GM12872 (cell line): ENCODE data around the gene COX4I2.

Source experiments
- TF ChIP-seq, protein P1 (sequence below): IDR thresholded peaks from 3 replicates; pipeline ENCODE4 v1.5.1; 2011; ENCODE audit warnings: low read depth, mild to moderate bottlenecking, low read length, moderate library complexity; ENCODE audit not compliant: insufficient read depth

Gene COX4I2

DNA sequence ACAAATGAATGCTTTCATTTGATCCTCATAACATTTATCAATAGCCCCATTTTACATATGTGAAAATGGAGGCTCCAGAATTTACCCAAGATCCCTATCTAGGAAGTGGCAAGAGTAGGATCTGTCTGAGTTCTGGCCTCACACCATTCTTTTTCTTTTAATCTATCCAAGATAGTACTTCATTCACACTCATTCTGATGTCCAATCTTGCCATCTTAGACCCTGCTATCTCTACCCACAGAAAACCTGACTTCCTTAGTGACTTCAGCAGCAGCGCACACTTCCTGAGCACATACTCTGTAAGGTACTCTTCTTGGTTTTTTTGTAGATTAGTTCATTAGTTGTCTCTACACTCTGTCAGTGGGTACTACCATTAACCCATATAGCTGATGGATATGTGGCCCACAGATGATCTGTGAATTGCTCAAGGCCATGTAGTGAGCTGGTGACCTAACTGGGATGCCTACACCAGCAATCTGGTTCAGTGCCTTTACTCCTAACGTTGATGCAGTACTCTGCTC is 36.3 kb downstream of the COX4I2 start:
- TF ChIP-seq, protein P1, sequence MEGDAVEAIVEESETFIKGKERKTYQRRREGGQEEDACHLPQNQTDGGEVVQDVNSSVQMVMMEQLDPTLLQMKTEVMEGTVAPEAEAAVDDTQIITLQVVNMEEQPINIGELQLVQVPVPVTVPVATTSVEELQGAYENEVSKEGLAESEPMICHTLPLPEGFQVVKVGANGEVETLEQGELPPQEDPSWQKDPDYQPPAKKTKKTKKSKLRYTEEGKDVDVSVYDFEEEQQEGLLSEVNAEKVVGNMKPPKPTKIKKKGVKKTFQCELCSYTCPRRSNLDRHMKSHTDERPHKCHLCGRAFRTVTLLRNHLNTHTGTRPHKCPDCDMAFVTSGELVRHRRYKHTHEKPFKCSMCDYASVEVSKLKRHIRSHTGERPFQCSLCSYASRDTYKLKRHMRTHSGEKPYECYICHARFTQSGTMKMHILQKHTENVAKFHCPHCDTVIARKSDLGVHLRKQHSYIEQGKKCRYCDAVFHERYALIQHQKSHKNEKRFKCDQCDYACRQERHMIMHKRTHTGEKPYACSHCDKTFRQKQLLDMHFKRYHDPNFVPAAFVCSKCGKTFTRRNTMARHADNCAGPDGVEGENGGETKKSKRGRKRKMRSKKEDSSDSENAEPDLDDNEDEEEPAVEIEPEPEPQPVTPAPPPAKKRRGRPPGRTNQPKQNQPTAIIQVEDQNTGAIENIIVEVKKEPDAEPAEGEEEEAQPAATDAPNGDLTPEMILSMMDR, result no peak

DNA sequence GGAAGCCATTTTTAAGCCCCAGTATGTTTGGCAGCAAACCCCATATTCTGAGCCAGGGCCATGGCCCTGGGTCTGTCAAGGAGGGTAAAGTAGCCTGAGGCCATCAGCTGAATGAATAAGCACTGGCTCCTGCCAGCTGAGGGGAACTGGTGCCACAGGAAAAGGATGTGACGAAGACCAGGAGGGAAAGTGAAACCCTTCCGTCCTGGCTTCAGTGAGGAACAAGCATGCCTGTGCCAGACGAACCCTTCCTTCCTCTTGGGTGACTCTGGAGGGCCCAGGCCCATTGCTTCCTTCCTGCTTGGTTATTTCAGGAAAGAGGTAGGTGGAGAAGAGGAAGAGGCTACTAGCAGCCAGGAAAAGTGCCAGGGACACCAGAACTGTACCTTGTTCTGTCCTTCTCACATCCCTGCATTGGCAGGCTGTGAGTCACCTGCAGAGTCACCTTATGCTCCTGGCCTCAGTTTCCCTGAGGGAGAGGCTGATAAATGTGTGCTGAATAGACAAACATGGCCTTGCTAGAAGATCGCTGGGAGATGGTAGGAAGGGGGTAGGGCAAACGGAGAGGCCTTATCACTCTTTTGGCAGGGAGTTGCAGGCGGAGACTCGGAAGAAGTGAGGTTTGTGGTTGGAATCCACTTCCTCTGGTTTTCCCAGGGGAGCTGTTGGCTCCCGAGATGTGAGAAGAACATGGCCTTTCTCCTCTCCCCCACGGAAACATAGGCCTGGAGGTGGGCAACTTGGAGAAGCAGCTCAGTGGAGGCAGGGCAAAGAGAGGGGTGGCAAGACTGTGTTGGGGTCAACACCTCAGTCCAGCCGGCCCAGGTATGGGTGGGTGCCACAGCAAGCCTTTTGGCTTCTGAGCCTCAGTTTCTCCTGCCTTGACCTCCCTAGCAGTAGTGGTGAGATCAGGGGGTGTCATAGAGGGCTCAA is 37.4 kb downstream of the COX4I2 start:
- TF ChIP-seq, protein P1, result no peak

DNA sequence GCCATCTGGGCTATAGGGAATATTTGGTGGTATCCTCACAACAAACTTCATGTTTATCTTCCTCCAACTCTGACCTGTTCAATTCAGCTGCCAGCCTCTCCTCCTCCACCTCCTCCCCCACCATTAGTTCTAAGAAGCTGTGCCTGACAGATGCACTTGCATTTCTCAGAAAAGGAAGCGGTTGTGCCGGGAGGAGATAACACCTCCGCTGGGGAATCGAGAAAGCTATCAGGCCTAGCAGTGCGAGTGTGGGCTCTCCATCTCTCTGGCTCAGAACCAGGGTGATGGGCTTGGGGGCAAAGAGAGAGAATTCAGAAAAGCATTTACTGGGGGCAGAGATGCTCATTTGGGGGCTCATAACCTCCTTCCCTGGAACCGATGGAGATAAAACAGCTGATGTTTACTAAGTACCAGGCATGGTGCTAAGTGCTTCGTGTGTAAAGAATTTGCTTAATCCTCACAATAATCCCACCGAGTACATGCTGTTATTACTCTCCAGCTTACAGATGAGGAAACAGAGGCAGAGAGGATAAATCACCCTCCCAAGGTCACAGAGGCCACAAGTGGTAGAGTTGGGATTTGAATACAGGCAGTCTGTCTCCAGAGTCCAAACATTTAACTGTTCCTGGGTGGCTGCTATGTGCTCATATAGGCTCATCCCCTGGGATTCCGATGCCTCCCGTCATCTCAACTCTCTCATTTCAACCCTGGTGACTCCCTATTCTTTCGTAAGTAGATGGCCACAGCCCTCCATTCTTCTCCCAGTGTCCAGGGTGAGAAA is 38.3 kb downstream of the COX4I2 start:
- TF ChIP-seq, protein P1, result no peak

DNA sequence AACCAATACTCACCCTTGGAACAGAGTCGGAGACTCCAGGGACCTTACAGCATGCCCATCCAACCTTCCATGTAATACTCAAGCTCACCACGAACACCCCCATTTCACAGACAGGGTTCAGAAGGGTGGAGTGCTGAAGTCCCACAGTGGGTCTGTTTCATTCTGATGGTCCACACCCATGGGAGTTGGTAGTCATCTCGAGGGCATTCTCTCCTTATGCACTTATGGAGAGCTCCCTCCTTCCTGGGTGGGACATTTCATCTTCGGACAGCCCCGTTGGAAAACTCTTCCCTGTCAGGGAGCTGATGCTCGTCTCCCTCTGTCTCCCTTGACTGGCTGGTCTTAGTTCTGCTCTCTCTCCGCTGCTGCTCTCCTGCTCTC is 38.9 kb downstream of the COX4I2 start:
- TF ChIP-seq, protein P1, result no peak

DNA sequence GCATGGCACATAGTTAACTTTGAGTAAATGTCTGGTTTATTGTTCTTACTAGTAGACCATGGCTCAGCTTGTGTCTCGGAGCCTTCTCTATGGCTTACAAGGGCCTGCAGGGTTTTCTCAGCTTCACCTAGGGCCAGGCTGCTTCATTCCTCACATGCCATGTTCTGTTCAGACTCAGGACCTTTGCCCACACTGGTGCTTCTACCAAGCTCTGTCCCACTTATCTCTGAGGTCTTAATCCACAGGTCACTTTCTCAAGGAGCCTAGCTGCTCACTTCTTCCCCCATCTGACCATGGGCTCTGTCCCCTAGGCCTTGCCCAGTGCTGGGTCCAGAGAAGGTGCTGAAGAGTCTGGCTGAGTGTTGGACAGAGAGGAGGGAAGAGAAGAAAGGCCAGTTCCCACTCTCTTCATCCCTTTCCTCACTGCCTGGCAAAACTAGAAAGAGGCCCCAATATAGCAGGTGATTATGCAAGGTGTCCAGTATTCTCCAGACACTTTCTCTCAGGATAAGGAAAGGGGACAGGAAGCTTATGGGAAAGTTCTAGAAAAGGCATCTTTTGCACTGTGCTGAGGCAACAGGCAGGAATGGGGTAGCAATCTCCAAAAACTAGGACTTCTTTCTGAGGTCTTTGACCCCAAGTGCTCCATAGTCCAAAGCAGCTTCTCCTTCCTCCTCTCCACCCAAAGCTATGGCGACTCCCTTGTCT is 40.0 kb downstream of the COX4I2 start:
- TF ChIP-seq, protein P1, result no peak

DNA sequence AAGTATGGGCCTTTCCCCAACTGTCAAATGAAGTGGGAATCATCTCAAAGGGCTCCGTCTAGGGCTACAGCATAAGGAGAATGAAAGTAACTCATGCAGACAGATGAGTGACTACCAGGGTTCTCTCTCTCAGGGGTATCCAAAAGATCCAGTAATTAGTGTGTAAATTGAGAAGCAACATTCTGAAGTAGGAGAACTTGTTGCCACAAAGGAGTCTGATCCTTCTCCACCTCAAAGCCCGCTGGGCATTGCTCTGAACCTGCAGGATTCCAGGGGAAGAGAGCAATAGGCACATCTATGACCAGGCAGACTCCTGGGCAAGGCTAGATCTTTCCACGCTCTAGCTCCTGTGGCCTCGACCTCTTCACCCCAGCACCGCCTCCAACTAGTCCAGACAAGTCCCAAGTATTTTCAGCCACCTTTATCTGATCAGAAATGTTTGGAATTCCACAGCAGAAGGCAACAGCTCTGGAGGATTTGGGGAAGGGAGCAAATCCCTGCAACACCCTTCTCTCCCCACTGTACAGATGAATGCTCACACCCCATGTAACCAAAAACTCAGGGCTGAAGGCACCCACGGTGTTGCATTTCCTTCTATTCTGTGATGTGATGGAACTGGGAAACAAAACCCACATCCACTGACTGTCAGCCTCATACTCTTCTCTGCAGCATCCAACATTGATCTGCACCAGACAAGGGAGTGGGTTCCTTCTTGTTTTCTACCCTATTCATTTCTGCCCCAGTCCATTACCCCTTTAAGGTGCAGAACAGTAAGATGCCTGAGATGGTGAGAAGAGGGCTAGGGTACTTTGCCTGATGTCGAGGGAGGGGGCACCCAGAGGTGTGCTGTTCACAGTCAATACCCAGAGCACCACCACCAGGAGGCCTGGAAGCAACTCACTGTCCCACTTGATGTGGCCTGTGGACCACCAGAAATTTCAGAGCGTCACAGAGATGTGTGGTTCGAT is 41.0 kb downstream of the COX4I2 start:
- TF ChIP-seq, protein P1, result no peak
